Mononuclear cell (primary cell): Measurements from ENCODE around the gene HDHD5. TPM values are rescaled to one million over a fixed set of nuclear protein-coding genes. Genes with fewer than 3 reads are reported as not detected.

Experiments used
- H3K27me3 ChIP-seq: 2 replicates; pipeline ENCODE4 v1.6.0; 2011; ENCODE audit warnings: low read length, control low read depth; ENCODE audit not compliant: insufficient read depth
- H3K4me1 ChIP-seq: 2 replicates; pipeline ENCODE4 v1.5.1; 2011; ENCODE audit warnings: mild to moderate bottlenecking, low read length, control low read depth; ENCODE audit not compliant: insufficient read depth
- H3K4me3 ChIP-seq: 2 replicates; pipeline ENCODE4 v1.5.1; 2011; ENCODE audit warnings: mild to moderate bottlenecking, low read length, moderate library complexity
- H3K9me3 ChIP-seq: 2 replicates; pipeline ENCODE4 v1.5.1; 2011; ENCODE audit warnings: low read depth, mild to moderate bottlenecking, control low read depth, low read length
- total RNA-seq: library from RNA; depleted of rRNA; stranded (reverse); fragments of >200 nt; gene quantifications from one replicate; pipeline ENCODE4 v1.2.3, GENCODE V29; 2012

HDHD5 gene
- total RNA-seq, 1 donor = 12.5 TPM

- Histone ChIP-seq H3K9me3 (no peaks in the 10 kb centered on the region), H3K27me3 (no peaks in the 10 kb centered on the region), H3K4me1 (peaks cover 91% of the 10 kb centered on the region), H3K4me3 (no peak overlapping the region)
Observed at GRCh38 chr22:17091851-17092250, 67.2 kb downstream of the HDHD5 start.

DNA sequence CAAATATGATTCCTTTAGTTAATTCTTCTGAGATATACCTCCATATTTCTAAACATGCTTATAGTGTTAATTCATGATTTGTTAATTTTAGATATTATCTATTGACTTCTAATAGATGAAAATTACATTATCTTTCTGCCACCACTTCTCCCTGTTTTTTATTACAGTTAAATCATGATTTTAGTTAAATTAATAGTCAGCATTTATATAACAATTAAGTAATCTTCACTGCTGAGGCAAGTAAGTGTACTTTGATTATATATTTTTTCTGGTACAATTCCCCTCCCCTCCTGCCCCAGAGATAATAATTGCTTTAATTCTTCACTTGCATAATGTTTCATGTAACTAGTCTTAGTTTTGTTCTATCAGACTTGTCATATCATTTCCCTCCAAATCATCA is 68.5 kb downstream of the HDHD5 start:
- Histone ChIP-seq H3K27me3 (no peaks in the 10 kb centered on the region), H3K4me1 (peaks cover 88% of the 10 kb centered on the region), H3K9me3 (no peaks in the 10 kb centered on the region), H3K4me3 (no peak overlapping the region)

Other genes with a start within 250 kb of the HDHD5 start
- gene GAB4, start 151.1 kb downstream of the HDHD5 start, total RNA-seq = 0.21 TPM
- gene IL17RA, start 74.3 kb downstream of the HDHD5 start, total RNA-seq = 24.8 TPM
- gene TMEM121B, start 37.9 kb downstream of the HDHD5 start, total RNA-seq = 1.3 TPM
- 74.0 TPM for gene ADA2, start 60.2 kb upstream of the HDHD5 start, total RNA-seq
- gene CECR2, start 210.2 kb upstream of the HDHD5 start, total RNA-seq = 0.10 TPM